GM21528 (cell line): ENCODE results near the gene FOXA1.

ENCODE experiments used
- ATAC-seq: cut with Tn5 transposase; IDR thresholded peaks from one replicate; pipeline ENCODE4 v1.9.1; 2021; ENCODE audit warnings: mild to moderate bottlenecking, moderate library complexity; ENCODE audit not compliant: unreplicated experiment, low FRiP score

Gene FOXA1

GRCh38 chr14:37590428-37591139, 4.5 kb downstream of the FOXA1 start:
- no peak for ATAC-seq

GRCh38 chr14:37589715-37590427, 5.2 kb downstream of the FOXA1 start:
- no peak for ATAC-seq

DNA sequence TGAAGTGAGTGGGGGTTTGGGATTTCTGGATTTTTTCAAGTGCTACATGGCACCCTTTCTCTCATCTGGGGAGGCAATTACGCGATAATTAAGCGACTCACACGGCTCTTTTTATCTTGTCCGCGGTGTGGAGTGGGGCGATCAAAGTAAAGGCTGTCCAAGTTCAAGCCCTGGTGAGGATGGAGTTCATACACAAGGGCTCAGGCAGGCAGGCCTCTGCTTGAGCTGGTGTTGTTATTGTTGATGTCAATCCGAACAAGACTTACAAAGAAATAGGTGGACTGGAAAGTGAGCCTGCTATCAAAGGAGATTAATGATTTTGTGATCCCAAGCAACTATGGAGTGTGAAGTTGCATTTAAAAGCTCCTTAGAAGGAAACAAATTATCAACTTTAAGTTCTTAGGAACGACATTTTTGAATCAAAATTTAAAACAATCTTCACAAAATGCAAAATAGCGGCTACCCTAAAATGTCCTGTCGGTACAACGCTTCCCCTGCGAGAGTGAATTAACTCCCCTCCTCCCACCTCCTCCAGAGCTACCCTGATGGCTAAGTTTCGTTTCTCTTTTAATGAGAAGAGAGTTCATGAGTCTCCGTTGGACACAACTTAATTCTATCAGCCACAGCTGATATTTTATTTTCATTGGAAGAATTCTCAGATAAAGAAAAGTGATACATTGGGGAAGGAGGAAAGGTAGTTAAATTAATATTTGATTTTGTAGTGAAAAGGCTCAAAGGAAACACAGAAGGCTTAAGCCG, 5.9 kb downstream of the FOXA1 start:
- ATAC-seq, result no peak

DNA sequence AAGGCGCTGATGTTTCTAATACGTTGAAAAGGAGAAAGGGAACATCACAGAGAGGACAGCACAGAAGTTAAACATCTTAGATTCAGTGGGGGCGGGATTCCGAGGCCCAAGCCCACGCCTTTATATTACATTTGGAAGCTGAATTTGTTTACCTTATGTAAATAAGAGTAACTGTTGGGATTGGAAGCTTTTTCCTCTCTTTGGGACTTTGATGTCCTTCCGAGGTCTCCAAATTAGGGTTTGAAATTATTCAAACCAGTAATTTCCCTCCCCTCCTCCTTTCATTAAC, 6.4 kb downstream of the FOXA1 start:
- no peak for ATAC-seq

DNA sequence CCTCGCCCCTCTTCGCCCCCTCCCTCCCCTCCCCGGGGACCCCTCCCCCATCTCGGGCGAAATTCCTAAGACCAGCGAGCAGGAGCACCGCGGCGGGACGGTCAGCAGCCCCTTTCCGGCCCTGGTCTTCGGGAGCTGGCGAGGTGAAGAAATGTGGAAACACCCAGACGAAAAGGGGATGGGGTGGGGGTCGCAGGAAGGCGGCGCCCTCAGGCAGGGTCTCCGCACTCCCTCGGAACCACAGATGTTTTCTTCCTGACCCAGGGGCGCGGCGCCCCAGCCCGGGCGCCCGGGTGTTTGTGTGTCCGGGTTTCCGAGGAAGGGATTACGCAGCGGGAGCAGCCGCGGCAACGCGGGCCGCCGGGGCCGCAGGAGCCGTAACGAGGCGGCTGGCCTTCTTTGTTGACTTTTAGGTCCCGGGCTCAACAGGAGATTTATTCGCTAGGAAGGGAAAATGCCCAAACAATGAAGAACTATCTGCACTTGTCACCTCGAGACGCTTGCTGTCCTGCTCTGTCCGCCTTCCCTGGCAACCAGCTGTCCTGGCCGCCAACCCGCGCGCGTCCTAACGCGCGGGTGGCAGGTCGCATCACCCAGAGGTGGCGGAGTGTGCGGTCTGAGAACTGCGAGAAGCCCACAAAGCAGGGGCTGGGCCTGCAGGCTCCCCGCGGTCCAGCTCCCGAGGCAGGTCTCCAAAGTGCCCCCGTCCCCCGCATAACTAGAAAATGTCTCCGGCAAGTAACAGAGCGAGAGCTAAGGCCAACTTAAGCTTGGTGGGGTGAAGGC, 7.0 kb downstream of the FOXA1 start:
- no peak for ATAC-seq

DNA sequence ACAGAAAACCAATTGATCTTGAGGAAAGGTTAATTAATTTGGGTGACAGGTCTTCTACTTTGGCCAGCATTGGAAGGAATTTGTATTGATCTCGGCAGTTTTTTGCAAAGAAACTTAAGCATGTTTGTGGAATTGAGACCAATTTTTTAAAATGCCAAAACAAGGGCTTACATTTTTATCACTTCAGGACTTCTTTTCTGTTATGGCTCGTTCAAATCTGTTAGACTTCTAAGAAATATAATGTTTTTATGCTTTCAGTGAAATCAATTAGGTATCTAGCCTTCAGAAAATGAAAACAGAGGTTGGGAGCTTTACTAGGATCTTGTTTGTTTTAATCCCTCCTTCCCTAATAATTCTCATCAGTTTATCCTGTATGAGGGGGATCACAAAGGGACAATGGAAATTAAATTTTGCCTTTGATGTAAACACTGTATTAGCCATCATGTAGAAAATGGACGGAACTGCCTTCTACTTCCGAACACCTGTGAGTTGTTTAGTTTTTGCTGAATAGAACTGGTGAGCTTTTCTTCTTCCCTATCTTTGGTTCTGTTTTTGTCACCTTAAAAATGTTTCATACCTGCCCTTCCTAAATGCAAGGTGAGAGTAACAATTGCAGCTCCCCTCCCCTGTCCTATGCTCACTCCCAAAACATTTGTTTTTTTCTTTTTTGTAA, 7.8 kb downstream of the FOXA1 start:
- no peak for ATAC-seq

DNA sequence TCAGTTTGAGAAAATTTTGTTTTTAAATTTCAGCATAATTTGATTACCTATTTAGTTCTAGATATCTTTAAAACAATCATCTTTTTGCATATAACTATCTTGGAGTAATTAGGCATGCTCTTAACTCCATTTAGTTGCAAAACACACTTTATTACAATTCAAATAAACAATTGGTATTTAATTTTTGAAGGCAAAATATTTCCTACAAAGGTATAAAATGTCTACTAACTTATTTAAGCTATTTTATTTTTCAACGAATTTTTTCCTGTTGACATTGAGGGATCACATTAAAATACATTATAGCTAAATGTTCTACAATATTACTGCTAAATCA, 8.3 kb downstream of the FOXA1 start:
- no peak for ATAC-seq

- ATAC-seq, result no peak
These were observed 8.9 kb downstream of the FOXA1 start for GRCh38 chr14:37585971-37586796.

DNA sequence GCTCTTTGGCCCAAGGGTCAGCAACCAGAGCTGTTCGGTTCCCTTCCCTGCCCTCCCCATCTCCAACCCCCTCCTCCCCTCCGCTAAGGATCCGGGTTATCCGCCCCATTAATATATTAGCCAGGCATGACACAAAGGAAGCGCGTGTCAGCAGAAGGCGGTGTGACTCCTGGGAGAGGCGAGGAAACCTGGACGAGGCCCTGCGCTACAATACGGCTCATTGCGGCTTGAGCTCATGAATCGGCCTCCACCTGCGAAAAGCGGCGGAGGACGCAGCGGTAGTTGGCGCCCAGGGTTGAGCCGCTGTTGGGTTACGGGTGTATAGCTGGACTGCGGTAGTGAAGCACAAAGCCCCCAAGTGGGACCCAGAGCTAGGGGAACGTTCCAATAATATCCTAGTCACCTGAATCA, 9.9 kb downstream of the FOXA1 start:
- no peak for ATAC-seq

- ATAC-seq, result no peak
These were observed 10.6 kb downstream of the FOXA1 start for GRCh38 chr14:37584211-37585100.

DNA sequence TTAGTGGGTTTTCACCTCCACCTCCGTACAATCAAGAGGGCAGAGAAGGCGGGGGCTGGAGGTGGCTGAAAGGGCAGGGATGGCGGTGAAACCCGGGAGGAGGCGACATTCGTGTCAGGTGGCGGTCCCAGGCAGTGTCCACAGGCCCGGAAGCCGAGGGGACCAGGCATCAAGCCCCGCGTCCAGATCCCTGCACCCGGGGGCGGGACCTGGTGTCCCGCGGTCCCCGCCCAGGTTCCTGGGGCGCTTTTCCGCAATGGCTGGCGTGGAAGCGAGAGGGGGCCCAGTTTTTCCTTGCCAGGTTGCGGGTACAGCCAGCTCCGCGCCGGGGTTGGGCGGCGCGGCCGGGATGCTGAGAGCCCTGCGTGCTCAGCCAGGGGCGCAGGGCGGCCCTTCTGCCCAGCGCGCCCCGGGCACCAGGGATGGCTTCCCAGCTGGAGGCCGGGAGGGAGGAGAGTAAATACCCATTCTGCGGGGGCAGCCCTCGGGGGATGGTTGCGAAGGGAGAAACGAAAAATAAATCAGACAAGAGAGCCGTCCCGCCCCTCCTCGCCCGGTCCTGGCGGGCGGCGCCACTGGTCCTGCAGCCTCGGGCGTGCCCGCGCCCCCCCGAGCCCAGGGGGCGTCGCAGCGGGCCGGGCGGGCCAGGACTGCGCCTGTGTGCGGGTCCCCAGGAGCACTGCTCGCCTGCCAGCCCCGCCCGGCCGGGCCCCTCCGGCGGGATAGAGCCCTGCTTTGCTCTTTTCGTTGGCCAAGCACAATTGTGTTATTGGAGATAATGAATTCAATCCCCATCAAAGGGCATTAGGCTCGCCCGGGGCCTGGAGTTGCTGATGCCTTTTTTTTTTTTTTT, 11.5 kb downstream of the FOXA1 start:
- no peak for ATAC-seq

DNA sequence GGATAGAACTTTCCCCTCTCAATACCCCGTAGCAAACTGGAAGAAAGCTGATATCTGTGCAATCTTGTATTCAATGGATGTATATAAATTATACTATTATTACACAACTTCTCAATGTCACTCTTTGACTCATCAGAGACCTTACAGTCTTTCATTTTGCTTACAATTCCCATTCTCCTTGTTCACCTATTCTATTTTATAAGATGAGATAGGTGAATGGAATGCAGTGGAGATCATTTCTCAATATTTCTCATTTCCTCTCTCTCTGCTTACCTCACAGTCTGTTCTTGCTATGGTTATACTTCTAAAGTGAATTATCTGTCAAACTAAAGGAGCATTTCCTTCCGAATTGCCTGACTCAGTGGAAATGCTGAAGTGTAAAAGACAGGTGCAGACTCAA, 14.9 kb downstream of the FOXA1 start:
- no peak for ATAC-seq

DNA sequence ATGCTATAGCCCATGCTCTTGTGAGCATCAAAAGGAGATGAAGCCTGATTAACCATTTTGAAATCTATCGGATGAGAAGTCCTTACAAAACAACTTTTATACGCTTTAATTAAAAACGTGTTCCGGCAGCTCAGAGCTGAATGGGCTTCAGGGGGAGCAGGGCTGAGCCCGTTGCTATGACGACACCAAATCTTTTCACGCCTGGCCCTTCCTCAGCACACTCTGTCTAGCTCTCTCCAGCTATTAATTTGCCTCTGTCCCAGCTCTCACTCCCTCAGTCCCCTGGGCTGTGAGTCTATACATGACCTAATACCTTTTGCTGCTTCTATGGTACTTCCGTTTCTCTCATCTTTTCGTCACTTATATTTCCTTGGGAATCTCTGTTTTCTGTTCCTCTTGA, 15.8 kb downstream of the FOXA1 start:
- no peak for ATAC-seq

DNA sequence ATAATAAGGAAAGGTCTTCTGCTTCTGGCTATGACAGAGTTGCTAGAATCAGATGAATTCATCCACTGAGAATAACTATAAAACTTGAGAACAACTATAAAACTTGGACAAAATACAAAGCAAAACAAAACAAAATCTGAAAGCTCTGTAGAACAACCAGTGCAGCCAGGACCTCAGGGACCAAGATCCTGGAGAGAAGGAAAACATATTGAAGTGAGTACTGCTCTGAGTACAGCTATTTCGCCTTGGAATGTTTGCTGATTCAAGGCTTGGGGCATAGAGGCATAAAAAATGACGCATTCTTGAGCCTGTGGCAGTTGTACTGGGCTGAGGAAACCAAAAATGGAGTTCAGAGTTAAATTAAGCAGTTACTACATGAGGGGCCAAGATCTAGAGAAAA, 21.7 kb downstream of the FOXA1 start:
- ATAC-seq, result no peak

GRCh38 chr14:37571391-37571790, 23.7 kb downstream of the FOXA1 start:
- no peak for ATAC-seq

- ATAC-seq, result no peak
These were observed 25.3 kb downstream of the FOXA1 start for GRCh38 chr14:37569729-37570128.

DNA sequence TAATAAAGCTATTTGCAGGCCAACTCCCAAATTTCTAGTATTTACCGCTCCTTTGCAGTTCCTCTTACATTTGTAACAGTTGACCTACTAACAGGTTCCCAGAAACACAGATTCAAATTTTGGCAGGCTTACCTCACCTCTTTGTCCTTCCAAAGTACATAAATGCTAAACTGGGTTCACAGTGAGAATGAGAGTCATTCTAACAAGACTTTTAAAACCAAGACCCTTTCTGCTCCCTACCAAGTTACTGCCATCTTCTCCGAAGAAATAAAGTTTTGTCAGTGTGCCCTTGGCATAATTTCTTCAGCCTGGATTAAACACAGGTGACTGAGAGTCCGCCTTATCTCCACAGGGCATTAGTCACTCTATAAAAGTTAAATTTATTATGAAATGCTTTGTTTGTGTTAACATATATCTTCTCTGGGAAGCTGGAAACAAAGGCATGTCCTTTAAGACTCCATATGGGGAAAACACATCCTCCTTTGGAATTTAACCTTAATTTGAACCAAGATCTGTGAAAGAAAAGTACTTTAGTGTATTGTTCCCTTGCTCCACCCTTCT, 28.2 kb downstream of the FOXA1 start:
- no peak for ATAC-seq

GRCh38 chr14:37565550-37565949, 29.5 kb downstream of the FOXA1 start:
- no peak for ATAC-seq
